Endothelial cell of umbilical vein (primary cell): ENCODE measurements around the gene SSC5D.

ENCODE experiments used
- POLR2A ChIP-seq: IDR thresholded peaks from 2 replicates; pipeline ENCODE4 v1.6.1; 2012; ENCODE audit warnings: low read depth, mild to moderate bottlenecking, control low read depth, low read length
- POLR2AphosphoS5 ChIP-seq: IDR thresholded peaks from 2 replicates; pipeline ENCODE4 v1.6.1; 2012; ENCODE audit warnings: low read depth, mild to moderate bottlenecking, control low read depth, low read length, moderate library complexity; ENCODE audit not compliant: insufficient read depth
- TF ChIP-seq, protein P1 (sequence below), 2 donors: IDR thresholded peaks; 1 replicate in 1 of 2; 2 replicates in 1 of 2; pipeline ENCODE4 v1.5.1; 2011; ENCODE audit warnings: low read length in 2 of 2, mild to moderate bottlenecking in 2 of 2, moderate library complexity in 2 of 2, control low read depth in 1 of 2, inconsistent platforms in 1 of 2, low read depth in 1 of 2; ENCODE audit not compliant: insufficient read depth in 1 of 2; ENCODE audit errors: extremely low read depth in 1 of 2
- TF ChIP-seq, protein P2 (sequence below): IDR thresholded peaks from 2 replicates; pipeline ENCODE4 v1.6.1; 2011; ENCODE audit not compliant: insufficient read depth, insufficient read length

DNA sequence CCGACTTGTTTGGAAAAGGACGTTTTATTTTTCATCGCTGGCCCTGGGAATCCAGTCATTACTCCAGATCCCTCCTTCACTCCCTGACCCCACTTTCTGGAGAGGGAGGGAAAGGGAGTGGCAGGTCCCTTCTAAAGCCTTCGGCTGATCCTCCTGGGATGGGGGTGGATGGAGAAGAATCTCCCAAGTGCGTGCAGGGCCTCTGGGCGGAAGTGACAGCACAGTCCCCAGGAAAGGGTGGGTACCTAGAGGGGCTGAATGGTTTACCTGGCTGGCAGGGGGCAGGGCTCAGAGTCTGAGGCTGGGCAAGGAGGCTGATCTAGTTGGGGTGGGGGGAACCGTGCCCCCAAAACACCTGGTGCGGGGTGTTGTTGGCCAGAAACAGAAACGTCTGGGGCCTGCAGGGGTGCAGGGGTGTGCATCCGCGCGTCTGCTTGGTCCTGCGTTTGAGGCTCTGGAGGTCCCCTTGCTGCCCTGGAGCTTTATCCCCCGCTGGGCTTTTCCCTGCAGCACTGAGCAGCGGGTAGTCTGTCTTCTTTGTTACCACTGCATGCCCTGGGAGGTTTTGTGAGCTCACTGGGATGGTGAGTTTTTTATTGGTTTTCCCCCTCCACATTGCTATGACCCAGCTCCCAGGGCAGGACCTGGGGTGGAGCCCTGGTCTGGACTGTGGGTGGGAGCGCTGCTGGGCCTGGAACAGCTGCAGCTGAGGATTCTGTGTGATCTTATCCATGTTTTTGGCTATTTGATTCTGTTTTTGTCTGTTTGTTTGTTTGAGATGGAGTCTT, 14.8 kb upstream of the SSC5D start:
- TF ChIP-seq, protein P1, sequence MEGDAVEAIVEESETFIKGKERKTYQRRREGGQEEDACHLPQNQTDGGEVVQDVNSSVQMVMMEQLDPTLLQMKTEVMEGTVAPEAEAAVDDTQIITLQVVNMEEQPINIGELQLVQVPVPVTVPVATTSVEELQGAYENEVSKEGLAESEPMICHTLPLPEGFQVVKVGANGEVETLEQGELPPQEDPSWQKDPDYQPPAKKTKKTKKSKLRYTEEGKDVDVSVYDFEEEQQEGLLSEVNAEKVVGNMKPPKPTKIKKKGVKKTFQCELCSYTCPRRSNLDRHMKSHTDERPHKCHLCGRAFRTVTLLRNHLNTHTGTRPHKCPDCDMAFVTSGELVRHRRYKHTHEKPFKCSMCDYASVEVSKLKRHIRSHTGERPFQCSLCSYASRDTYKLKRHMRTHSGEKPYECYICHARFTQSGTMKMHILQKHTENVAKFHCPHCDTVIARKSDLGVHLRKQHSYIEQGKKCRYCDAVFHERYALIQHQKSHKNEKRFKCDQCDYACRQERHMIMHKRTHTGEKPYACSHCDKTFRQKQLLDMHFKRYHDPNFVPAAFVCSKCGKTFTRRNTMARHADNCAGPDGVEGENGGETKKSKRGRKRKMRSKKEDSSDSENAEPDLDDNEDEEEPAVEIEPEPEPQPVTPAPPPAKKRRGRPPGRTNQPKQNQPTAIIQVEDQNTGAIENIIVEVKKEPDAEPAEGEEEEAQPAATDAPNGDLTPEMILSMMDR (IDR thresholded peaks at IDR 0.05; ENCODE audit: extremely low read depth in 1 of 2, insufficient read depth in 1 of 2, low read depth in 1 of 2, low read length in 2 of 2) = no peak
- TF ChIP-seq POLR2AphosphoS5 (no peak), POLR2A (no peak)
- TF ChIP-seq, protein P2, sequence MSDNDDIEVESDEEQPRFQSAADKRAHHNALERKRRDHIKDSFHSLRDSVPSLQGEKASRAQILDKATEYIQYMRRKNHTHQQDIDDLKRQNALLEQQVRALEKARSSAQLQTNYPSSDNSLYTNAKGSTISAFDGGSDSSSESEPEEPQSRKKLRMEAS = no peak
